Right atrium auricular region (tissue), 2 donors: ENCODE results near the gene SORL1. TPM values are rescaled to one million over a fixed set of nuclear protein-coding genes. Genes with fewer than 3 reads are reported as not detected.
A peak's percentile ranks its signal among the peaks of the same experiment; 100 is the strongest.

Source experiments
- DNase-seq: peaks from one replicate; pipeline ENCODE4 v3.0.0-alpha.2; 2019; ENCODE audit warnings: low spot score
- H3K27ac ChIP-seq, 2 donors: fragments of 200-600 bp; sonication (generic); 1 replicate in 1 of 2; 2 replicates in 1 of 2; pipeline ENCODE4 v1.5.1; 2016 to 2019
- H3K27me3 ChIP-seq, 2 donors: fragments of 200-600 bp; sonication (generic); one replicate each; pipeline versions ENCODE4 v1.5.1 to v1.6.0; 2017 to 2019
- H3K36me3 ChIP-seq: fragments of 200-600 bp; sonication (generic); one replicate; pipeline ENCODE4 v1.5.1; 2016
- H3K4me1 ChIP-seq, 2 donors: fragments of 200-600 bp; sonication (generic); one replicate each; pipeline versions ENCODE4 v1.5.1 to v1.6.0; 2017 to 2019
- H3K4me3 ChIP-seq, 2 donors: fragments of 200-600 bp; sonication (generic); 1 replicate in 1 of 2; 2 replicates in 1 of 2; pipeline ENCODE4 v1.5.1; 2017 to 2019; ENCODE audit warnings: mild to moderate bottlenecking in 1 of 2, moderate library complexity in 1 of 2
- H3K9me3 ChIP-seq, 2 donors: fragments of 200-600 bp; sonication (generic); one replicate each; pipeline ENCODE4 v1.5.1; 2019
- CTCF ChIP-seq, 2 donors: fragments of 200-600 bp; sonication (generic); IDR thresholded peaks; one replicate each; pipeline ENCODE4 v1.5.1; 2019; ENCODE audit warnings: antibody characterized with exemption in 2 of 2
- total RNA-seq, 2 donors: library from RNA; depleted of rRNA; stranded (reverse); fragments of >200 nt; gene quantifications; one replicate each; pipeline ENCODE4 v1.1.0, GENCODE V29; 2016

The SORL1 gene
- total RNA-seq, 2 donors from 2014 or later, result 6.4 to 7.5 TPM

GRCh38 chr11:121650351-121651256, 198.5 kb downstream of the SORL1 start:
- no peak for DNase-seq
- no peak for TF ChIP-seq CTCF (IDR thresholded peaks at IDR 0.05)
- H3K27me3 ChIP-seq, result no peaks in the 10 kb centered on the region
- no peak overlapping the region for H3K27ac ChIP-seq
- H3K36me3 ChIP-seq, result no peaks in the 10 kb centered on the region
- no peaks in the 10 kb centered on the region for H3K9me3 ChIP-seq
- H3K4me3 ChIP-seq, result no peak overlapping the region
- peaks cover 0 to 7% of the 10 kb centered on the region in 2 donors for H3K4me1 ChIP-seq

- Histone ChIP-seq H3K9me3 (no peaks in the 10 kb centered on the region), H3K4me3 (no peak overlapping the region), H3K4me1 (peaks cover 0 to 9% of the 10 kb centered on the region in 2 donors), H3K36me3 (no peaks in the 10 kb centered on the region), H3K27ac (no peak overlapping the region), H3K27me3 (no peaks in the 10 kb centered on the region)
- no peak for DNase-seq
- no peak for TF ChIP-seq CTCF (IDR thresholded peaks at IDR 0.05)
These were observed 199.1 kb downstream of the SORL1 start for GRCh38 chr11:121651257-121651605.

- Histone ChIP-seq H3K27ac (no peak overlapping the region), H3K4me3 (no peak overlapping the region), H3K27me3 (no peaks in the 10 kb centered on the region), H3K4me1 (peaks cover 0 to 16% of the 10 kb centered on the region in 2 donors), H3K36me3 (no peaks in the 10 kb centered on the region), H3K9me3 (no peaks in the 10 kb centered on the region)
- peak in 1 of 2 donors; percentile 55 for TF ChIP-seq CTCF (IDR thresholded peaks at IDR 0.05)
- DNase-seq, result no peak
These were observed 200.9 kb downstream of the SORL1 start for GRCh38 chr11:121652971-121653370.

GRCh38 chr11:121654259-121654842, 202.2 kb downstream of the SORL1 start:
- no peak overlapping the region for H3K27ac ChIP-seq
- H3K36me3 ChIP-seq, result no peaks in the 10 kb centered on the region
- no peak for TF ChIP-seq CTCF (IDR thresholded peaks at IDR 0.05)
- H3K27me3 ChIP-seq, result no peaks in the 10 kb centered on the region
- H3K9me3 ChIP-seq, result no peaks in the 10 kb centered on the region
- H3K4me1 ChIP-seq, result peaks cover 0 to 16% of the 10 kb centered on the region in 2 donors
- H3K4me3 ChIP-seq, result no peak overlapping the region
- DNase-seq, result no peak

GRCh38 chr11:121654843-121655536, 202.9 kb downstream of the SORL1 start:
- no peak for DNase-seq
- Histone ChIP-seq H3K9me3 (no peaks in the 10 kb centered on the region), H3K27me3 (no peaks in the 10 kb centered on the region), H3K27ac (peak overlapping the region; percentile 89 to 93), H3K4me1 (peaks cover 0 to 16% of the 10 kb centered on the region in 2 donors), H3K4me3 (peak overlapping the region; percentile 13 to 46), H3K36me3 (no peaks in the 10 kb centered on the region)
- no peak for TF ChIP-seq CTCF (IDR thresholded peaks at IDR 0.05)
